ENCODE measurements around the gene COL1A2. TPM values are rescaled to one million over a fixed set of nuclear protein-coding genes. Genes with fewer than 3 reads are reported as not detected.

The COL1A2 gene
- total RNA-seq, 1 donor: 11,912 TPM

DNA sequence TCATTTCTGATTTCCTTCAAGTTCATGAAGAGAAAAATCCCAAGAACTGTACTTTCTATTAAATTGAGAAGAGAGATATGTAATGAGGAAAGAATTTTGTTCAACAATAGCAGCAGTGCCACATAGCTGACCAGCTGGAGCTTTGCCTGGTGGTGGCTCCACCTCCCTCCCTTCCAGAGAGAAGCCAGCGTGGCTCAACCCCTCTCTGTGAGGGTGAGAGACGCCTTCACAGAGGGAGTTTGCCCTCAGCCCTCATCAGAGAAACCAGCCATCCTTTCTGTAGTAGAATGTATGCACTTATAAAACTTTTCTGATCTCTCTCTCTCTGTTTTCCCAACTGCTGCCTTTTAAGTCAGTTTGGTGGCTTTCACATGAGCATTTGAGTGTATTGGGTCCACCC, 20.5 kb upstream of the COL1A2 start:
- peaks cover 2% of the 10 kb centered on the region for H3K79me2 ChIP-seq (ENCODE audit: insufficient read depth, low read length)
- H3K27me3 ChIP-seq (ENCODE audit: insufficient read depth, low read length): no peaks in the 10 kb centered on the region
- no peak for TF ChIP-seq CTCF (IDR thresholded peaks at IDR 0.05; ENCODE audit: extremely low read depth, low read depth, low read length)
- peak; percentile 90 for DNase-seq (ENCODE audit: insufficient read length, low spot score, missing footprints)
- no peaks in the 10 kb centered on the region for H3K36me3 ChIP-seq (ENCODE audit: insufficient read depth, low read length)
- peaks cover 42% of the 10 kb centered on the region for H3K4me1 ChIP-seq (ENCODE audit: insufficient read depth, low read length)
- peak overlapping the region; percentile 81 for H3K4me2 ChIP-seq (ENCODE audit: insufficient read depth, low read length)
- H2AFZ ChIP-seq (ENCODE audit: low read length): peak overlapping the region; percentile 30
- peak overlapping the region; percentile 63 for H3K4me3 ChIP-seq (ENCODE audit: insufficient read depth, low read length)
- H4K20me1 ChIP-seq (ENCODE audit: insufficient read depth, low read length): no peaks in the 10 kb centered on the region
- H3K27ac ChIP-seq (ENCODE audit: low read depth, low read length): peak overlapping the region; percentile 97
- H3K9me3 ChIP-seq (ENCODE audit: low read depth, low read length): no peaks in the 10 kb centered on the region

DNA sequence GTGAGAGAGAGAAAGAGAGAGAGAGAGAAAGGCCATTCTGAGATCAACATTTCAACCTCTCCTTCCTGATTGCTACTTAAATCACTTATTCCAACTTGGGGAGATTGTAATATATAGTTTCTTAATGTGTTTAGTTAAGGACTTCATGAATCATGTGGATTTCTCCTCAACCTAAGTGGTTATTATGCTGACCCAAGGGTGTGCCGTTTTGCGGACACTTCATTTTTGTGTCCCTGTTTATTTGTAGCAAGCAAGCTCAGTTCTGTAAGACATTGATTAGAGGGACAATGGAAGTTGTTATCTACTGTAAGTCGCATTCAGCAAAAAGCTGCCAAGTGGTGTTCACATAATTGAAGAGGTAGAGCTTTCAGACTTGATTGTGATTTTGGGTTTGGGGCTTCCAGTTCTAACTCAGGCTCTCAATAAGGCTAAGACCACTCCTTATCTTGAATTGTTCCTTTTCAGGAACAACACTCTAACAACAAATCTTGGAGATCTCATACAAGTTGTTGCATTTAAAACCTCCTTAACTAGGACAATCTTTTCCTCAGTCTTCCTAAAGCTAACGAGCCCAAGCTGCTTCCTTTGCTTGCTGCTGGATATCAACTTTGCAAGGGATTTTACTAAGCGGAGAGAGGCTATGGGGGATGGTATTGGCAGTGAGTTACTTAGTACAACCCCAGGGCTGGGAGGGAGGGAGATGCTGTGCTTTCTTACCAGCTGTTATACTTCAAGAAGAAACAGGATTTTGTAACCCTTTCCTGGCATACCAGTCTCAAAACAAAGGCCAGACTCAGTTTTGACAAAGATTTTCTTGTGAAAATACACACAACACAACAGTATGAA, 19.8 kb upstream of the COL1A2 start:
- no peak for TF ChIP-seq CTCF (IDR thresholded peaks at IDR 0.05; ENCODE audit: extremely low read depth, low read depth, low read length)
- Histone ChIP-seq H3K4me2 (ENCODE audit: insufficient read depth, low read length) (peak overlapping the region; percentile 81), H3K79me2 (ENCODE audit: insufficient read depth, low read length) (peaks cover 2% of the 10 kb centered on the region), H3K27ac (ENCODE audit: low read depth, low read length) (peak overlapping the region; percentile 97), H3K4me1 (ENCODE audit: insufficient read depth, low read length) (peaks cover 37% of the 10 kb centered on the region), H3K9me3 (ENCODE audit: low read depth, low read length) (no peaks in the 10 kb centered on the region), H3K4me3 (ENCODE audit: insufficient read depth, low read length) (peak overlapping the region; percentile 63), H3K27me3 (ENCODE audit: insufficient read depth, low read length) (no peaks in the 10 kb centered on the region), H4K20me1 (ENCODE audit: insufficient read depth, low read length) (no peaks in the 10 kb centered on the region), H2AFZ (ENCODE audit: low read length) (peak overlapping the region; percentile 13), H3K36me3 (ENCODE audit: insufficient read depth, low read length) (no peaks in the 10 kb centered on the region)
- peak; percentile 71 for DNase-seq (ENCODE audit: insufficient read length, low spot score, missing footprints)

DNA sequence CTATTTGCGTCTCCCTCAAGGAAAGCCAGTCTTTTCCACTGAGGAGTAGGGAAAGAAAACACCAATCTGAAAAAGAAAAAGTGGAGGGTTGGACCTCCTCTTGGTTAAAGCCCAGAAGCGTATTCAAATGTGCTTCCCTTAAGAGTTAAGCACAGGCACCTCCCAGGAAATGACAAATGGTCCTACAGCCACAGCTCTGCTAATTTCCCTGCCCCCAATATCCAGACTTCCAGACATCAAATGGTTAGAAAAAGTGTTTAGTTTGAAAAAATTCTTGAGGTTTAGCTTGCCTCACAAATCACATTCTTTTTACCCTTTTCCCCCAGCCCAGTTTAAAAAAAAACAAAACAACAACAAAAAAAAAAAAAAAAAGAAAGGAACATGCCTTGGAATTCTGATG, 19.0 kb upstream of the COL1A2 start:
- no peaks in the 10 kb centered on the region for H3K9me3 ChIP-seq (ENCODE audit: low read depth, low read length)
- no peaks in the 10 kb centered on the region for H3K27me3 ChIP-seq (ENCODE audit: insufficient read depth, low read length)
- no peak for TF ChIP-seq CTCF (IDR thresholded peaks at IDR 0.05; ENCODE audit: extremely low read depth, low read depth, low read length)
- peak overlapping the region; percentile 63 for H3K4me3 ChIP-seq (ENCODE audit: insufficient read depth, low read length)
- peaks cover 39% of the 10 kb centered on the region for H3K4me1 ChIP-seq (ENCODE audit: insufficient read depth, low read length)
- H3K4me2 ChIP-seq (ENCODE audit: insufficient read depth, low read length): peak overlapping the region; percentile 81
- no peaks in the 10 kb centered on the region for H3K36me3 ChIP-seq (ENCODE audit: insufficient read depth, low read length)
- no peaks in the 10 kb centered on the region for H4K20me1 ChIP-seq (ENCODE audit: insufficient read depth, low read length)
- peak overlapping the region; percentile 97 for H3K27ac ChIP-seq (ENCODE audit: low read depth, low read length)
- H3K79me2 ChIP-seq (ENCODE audit: insufficient read depth, low read length): peaks cover 2% of the 10 kb centered on the region
- H2AFZ ChIP-seq (ENCODE audit: low read length): peak overlapping the region; percentile 13
- no peak for DNase-seq (ENCODE audit: insufficient read length, low spot score, missing footprints)

DNA sequence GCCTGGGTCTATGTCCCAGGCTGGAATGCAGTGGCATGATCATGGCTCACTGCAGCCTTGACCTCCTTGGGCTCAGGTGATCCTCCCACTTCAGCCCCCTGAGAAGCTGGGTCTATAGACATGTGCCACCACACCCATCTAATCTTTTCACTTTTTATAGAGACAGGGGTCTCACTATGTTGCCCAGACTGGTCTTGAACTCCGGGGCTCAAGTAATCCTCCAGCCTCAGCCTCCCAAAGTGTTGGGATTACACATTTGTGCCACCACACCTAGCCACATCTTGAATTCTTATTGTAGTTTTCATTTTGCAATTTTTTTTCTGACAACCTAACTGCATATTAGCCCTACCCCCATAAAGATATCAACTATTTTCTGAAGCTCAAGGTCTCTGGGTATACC, 18.4 kb upstream of the COL1A2 start:
- peaks cover 41% of the 10 kb centered on the region for H3K4me1 ChIP-seq (ENCODE audit: insufficient read depth, low read length)
- no peak overlapping the region for H2AFZ ChIP-seq (ENCODE audit: low read length)
- no peak for DNase-seq (ENCODE audit: insufficient read length, low spot score, missing footprints)
- H4K20me1 ChIP-seq (ENCODE audit: insufficient read depth, low read length): no peaks in the 10 kb centered on the region
- H3K27me3 ChIP-seq (ENCODE audit: insufficient read depth, low read length): no peaks in the 10 kb centered on the region
- no peak for TF ChIP-seq CTCF (IDR thresholded peaks at IDR 0.05; ENCODE audit: extremely low read depth, low read depth, low read length)
- peak overlapping the region; percentile 97 for H3K27ac ChIP-seq (ENCODE audit: low read depth, low read length)
- no peaks in the 10 kb centered on the region for H3K36me3 ChIP-seq (ENCODE audit: insufficient read depth, low read length)
- peaks cover 2% of the 10 kb centered on the region for H3K79me2 ChIP-seq (ENCODE audit: insufficient read depth, low read length)
- H3K9me3 ChIP-seq (ENCODE audit: low read depth, low read length): no peaks in the 10 kb centered on the region
- H3K4me3 ChIP-seq (ENCODE audit: insufficient read depth, low read length): no peak overlapping the region
- peak overlapping the region; percentile 81 for H3K4me2 ChIP-seq (ENCODE audit: insufficient read depth, low read length)
